RWPE1 (cell line): Measurements from ENCODE around the gene TMEM200B.
"Not testable (repeated sequence)": the region's sequence is repeated elsewhere in the genome, so short reads cannot be mapped to it uniquely, and the experiment has no call there.

Experiments used
- CTCF ChIA-PET: fragments of 350-600 bp; sonication (Branson Sonifier 250); formaldehyde crosslinking; extraction: SDS; loops from one replicate; lab custom pipeline; 2021; lab: Yijun Ruan, JAX
- POLR2A ChIA-PET: fragments of 400-600 bp; formaldehyde crosslinking; extraction: SDS; loops from one replicate; lab custom pipeline; 2020; ENCODE audit warnings: antibody characterized with exemption; ENCODE audit not compliant: low non-redundant PET; lab: Yijun Ruan, JAX
- DNase-seq: peaks from one replicate; pipeline ENCODE4 v3.0.0; 2012; ENCODE audit warnings: low spot score
- H3K27ac ChIP-seq: fragments of 450-650 bp; 2 replicates; pipeline ENCODE4 v1.5.1; 2017
- TF ChIP-seq, protein P1 (sequence below): fragments of 450-650 bp; conservative IDR thresholded peaks from 2 replicates; pipeline ENCODE4 v1.5.1; 2017; ENCODE audit warnings: low read depth, mild to moderate bottlenecking

Gene TMEM200B

DNA sequence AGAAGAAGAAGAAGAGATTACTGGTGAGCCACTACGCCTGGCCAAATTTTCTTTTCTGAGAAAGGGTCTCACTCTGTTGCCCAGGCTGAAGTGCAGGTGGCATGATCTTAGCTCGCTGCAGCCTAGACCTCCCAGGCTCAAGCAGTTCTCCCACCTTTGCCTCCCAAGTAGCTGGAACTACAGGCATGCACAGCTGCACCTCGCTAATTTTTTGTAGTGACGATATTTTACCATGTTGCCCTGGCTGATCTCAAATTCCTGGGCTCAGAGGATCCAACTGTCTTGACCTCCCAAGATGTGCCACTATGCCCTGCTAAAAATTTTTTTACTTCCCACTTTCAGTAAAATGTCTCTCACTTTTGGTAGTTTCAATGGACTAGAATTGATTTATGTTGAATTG lies 24.4 kb downstream of the TMEM200B start:
- ChIA-PET POLR2A (interaction anchor here (0.8 kb wide), 1 partner anchor 190 kb away, joined by 4 read pairs; no protein-coding TSS in a partner anchor), CTCF (no interaction called here)
- H3K27ac ChIP-seq, result no peak overlapping the region
- TF ChIP-seq, protein P1, sequence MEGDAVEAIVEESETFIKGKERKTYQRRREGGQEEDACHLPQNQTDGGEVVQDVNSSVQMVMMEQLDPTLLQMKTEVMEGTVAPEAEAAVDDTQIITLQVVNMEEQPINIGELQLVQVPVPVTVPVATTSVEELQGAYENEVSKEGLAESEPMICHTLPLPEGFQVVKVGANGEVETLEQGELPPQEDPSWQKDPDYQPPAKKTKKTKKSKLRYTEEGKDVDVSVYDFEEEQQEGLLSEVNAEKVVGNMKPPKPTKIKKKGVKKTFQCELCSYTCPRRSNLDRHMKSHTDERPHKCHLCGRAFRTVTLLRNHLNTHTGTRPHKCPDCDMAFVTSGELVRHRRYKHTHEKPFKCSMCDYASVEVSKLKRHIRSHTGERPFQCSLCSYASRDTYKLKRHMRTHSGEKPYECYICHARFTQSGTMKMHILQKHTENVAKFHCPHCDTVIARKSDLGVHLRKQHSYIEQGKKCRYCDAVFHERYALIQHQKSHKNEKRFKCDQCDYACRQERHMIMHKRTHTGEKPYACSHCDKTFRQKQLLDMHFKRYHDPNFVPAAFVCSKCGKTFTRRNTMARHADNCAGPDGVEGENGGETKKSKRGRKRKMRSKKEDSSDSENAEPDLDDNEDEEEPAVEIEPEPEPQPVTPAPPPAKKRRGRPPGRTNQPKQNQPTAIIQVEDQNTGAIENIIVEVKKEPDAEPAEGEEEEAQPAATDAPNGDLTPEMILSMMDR, result no peak
- no peak for DNase-seq

DNA sequence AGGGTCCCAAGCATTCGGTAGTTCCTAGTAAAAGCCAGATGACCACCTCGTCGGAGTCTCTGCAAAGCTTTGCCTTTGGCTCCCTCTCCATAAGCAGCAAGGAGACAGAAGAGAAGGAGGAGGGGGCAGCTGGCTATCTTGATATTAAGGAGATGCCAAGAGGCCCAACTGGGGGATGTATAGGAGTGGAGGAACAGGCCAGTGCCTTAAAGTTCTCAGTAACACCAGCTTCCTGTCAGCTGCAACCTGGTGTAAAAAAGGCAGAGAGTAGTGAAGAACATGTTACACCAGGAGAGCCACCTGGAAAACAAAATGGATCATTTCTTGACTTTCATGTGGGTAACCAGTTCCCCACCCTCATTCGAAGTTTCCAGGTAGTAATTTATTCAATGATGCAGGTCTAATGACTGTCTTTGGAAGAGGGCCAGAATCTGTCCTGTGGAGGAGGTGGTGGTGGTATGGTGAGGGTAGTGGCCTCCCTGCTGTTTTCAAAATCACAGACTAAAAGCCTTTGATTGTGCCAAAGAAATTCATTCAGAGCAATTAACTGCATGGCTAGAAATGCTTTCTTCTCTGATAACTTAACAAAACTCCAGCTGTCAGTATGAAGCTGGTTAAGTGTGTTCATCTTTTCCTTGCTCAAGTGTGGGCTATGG lies 27.3 kb downstream of the TMEM200B start:
- DNase-seq, result no peak
- no peak overlapping the region for H3K27ac ChIP-seq
- POLR2A ChIA-PET, result no interaction called here
- CTCF ChIA-PET, result no interaction called here
- TF ChIP-seq, protein P1, result no peak

DNA sequence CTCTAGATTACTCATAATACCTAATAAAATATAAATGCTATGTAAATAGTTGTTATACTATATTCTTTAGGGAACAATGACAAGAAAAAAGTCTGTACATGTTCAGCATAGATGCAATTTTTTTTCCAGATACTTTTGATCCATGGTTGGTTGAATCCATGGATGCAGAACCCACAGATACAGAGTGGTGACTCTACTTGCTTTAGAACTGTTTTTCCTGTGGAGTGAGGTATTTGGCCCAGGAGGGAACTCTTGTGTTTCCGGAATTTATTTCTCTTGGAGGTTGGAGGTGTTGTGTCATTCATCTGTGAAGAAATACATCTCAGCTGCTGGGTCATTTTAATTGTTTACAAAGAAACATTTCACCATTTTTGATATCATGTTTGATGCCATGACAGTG lies 28.7 kb downstream of the TMEM200B start:
- TF ChIP-seq, protein P1, result no peak
- CTCF ChIA-PET, result no interaction called here

DNA sequence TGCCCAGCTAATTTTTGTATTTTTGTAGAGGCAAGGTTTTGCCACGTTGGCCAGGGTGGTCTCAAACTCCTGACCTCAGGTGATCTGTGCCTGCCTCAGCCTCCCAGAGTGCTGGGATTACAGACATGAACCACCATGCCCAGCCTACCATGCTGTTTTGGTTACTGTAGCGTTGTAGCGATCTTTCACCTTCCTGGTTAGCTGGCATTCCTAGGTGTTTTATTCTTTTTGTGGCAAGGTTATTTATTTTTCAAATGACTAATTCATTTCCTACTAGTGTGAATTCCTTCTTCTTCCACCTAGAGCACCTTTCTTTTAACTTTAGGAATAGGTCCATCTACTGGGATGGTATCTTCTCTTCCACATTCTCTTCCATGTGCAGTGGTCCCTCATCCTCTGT lies 29.3 kb downstream of the TMEM200B start:
- CTCF ChIA-PET, result interaction anchor here (0.6 kb wide), 1 partner anchor 134 kb away, joined by 4 read pairs; no protein-coding TSS in a partner anchor
- no peak overlapping the region for H3K27ac ChIP-seq
- TF ChIP-seq, protein P1, result no peak
- POLR2A ChIA-PET, result no interaction called here
- no peak for DNase-seq

More for the DNA sequence above, 28.7 kb downstream of the TMEM200B start:
- POLR2A ChIA-PET, result interaction anchor here (0.6 kb wide), 1 partner anchor 27 kb away, joined by 3 read pairs; no protein-coding TSS in a partner anchor
- no peak overlapping the region for H3K27ac ChIP-seq
- no peak for DNase-seq

DNA sequence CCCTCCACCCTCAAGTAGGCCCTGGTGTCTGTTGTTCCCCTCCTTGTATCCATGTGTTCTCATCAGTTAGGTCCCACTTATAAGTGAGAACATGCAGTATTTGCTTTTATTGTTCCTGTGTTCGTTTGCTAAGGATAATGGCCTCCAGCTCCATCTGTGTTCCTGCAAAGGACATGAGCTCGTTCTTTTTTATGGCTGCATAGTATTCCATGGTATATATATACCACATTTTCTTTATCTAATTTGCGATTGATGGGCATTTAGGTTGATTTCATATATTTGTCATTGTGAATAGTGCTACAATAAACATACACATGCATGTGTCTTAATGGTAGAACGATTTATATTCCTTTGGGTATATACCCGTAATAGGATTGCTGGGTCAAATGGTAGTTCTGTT lies 31.0 kb downstream of the TMEM200B start:
- DNase-seq, POLR2A ChIA-PET, CTCF ChIA-PET, H3K27ac ChIP-seq: not testable (repeated sequence)

DNA sequence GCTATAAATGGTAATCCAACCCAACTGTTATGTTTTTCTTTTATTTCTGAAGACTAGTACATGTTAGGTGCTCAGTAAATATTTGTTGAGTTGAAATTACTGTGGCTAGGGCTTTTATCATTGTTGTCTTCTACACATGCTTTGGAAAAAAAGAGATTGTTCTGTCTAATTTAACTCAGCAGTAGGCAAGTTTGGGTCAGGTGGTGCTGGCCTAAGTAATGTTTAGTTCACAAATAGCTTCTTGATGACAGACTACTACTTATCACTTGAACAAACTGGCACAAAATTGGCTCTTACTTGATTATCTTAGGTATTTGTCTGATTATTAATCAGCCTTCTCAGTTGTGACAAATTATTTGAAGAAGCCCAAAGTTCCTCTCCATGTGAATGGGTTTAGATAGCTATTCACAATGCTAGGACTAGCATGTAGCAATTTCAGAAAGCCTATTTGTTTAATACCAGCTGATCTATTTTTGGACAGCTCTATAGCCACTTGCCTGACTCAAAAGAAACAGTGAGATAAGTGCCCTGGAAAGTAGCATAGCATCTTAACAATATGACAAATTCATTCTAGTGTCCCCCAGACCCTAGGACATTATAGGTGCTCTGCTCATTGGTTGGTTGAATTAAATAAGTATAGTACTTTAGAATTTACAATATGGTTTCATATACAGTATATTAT lies 32.6 kb downstream of the TMEM200B start:
- no peak overlapping the region for H3K27ac ChIP-seq
- POLR2A ChIA-PET, result no interaction called here
- no peak for DNase-seq
- TF ChIP-seq, protein P1, result no peak
- CTCF ChIA-PET, result no interaction called here

DNA sequence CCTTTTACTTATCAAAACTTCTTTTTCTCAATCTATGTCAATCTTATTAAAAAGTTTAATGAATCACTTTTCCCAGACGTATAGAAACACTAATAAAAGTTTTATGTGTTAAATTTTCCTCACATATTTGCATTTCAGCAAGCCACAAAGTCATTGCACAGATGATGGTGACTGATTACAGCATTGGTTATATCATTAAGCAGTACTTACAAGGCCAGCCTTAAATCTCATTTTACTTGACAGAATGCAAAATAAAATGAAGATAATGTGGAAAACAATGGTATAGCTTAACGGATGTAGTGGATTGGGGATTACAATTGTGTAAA lies 39.5 kb downstream of the TMEM200B start:
- CTCF ChIA-PET, result no interaction called here
- DNase-seq, result no peak
- POLR2A ChIA-PET, result no interaction called here
- TF ChIP-seq, protein P1, result no peak
- no peak overlapping the region for H3K27ac ChIP-seq
